ENCODE data around the gene CFAP221. TPM values are rescaled to one million over a fixed set of nuclear protein-coding genes. Genes with fewer than 3 reads are reported as not detected.

Gene CFAP221
- total and polyA plus RNA-seq, 10 of the 15 experiments (the other 5 are each of a cell fraction or from before 2014, with no cell fraction given): not detected

- Histone ChIP-seq H3K4me2 (ENCODE audit: control insufficient read depth, insufficient read depth) (no peak overlapping the region), H3K9me3 (replicated peaks; ENCODE audit: control insufficient read depth, insufficient read depth, low read length) (no peaks in the 10 kb centered on the region), H3K9ac (ENCODE audit: control insufficient read depth, insufficient read depth, low read length) (no peak overlapping the region), H2AFZ (ENCODE audit: control insufficient read depth, low read depth, low read length) (no peak overlapping the region), H3K27ac (ENCODE audit: control insufficient read depth, insufficient read depth) (no peak overlapping the region), H3K79me2 (ENCODE audit: control insufficient read depth, insufficient read depth, low read length) (no peaks in the 10 kb centered on the region), H4K20me1 (ENCODE audit: control insufficient read depth, insufficient read depth) (no peaks in the 10 kb centered on the region), H3K4me3 (no peak overlapping the region), H3K36me3 (ENCODE audit: control insufficient read depth in 2 of 2, insufficient read depth in 2 of 2, low read length in 1 of 2) (no peaks in the 10 kb centered on the region), H3K4me1 (ENCODE audit: control insufficient read depth, insufficient read depth, low read length) (peaks cover 7% of the 10 kb centered on the region; the same call in 1 of the 2 replicates), H3K27me3 (replicated peaks in 1 of 2; ENCODE audit: control insufficient read depth in 2 of 2, insufficient read depth in 2 of 2, low read length in 1 of 2) (no peaks in the 10 kb centered on the region)
- POLR2A ChIA-PET: no interaction called here
- in situ Hi-C loops (cut with MboI) (no loop called here), intact Hi-C loops (cut with micrococcal nuclease; ENCODE audit: unreplicated experiment) (no loop called here)
- ATAC-seq: no peak
- no peak for DNase-seq (ENCODE audit: low read depth, low spot score)
- FAIRE-seq: no peak
- 70% methylated on average over 6 of the region's 7 CpGs for WGBS (ENCODE audit: insufficient coverage, insufficient replicate concordance, low lambda C conversion rate, missing lambda C conversion rate)
- no TSS peak for BruUV-seq (replicated peaks)
- CTCF ChIA-PET: interaction anchor here (1.6 kb wide), 1 partner anchor 10 kb away, joined by 6 read pairs; no protein-coding TSS in a partner anchor
- TF ChIP-seq CHD1 (IDR thresholded peaks at IDR 0.05; ENCODE audit: low read depth, low read length) (no peak), ZBTB40 (IDR thresholded peaks at IDR 0.05; ENCODE audit: borderline replicate concordance) (no peak), CBFB (IDR thresholded peaks at IDR 0.05; ENCODE audit: low read depth) (no peak), NR2F1 (conservative IDR thresholded peaks at IDR 0.05) (no peak), FOS (IDR thresholded peaks at IDR 0.05; ENCODE audit: borderline replicate concordance, extremely low read depth, insufficient read length) (no peak), ZBTB11 (CRISPR knock-in tag; IDR thresholded peaks at IDR 0.05) (no peak), HDGF (IDR thresholded peaks at IDR 0.05) (no peak), KAT2A (conservative IDR thresholded peaks at IDR 0.05; ENCODE audit: control insufficient read depth, low read depth, low read length) (no peak), MTA3 (IDR thresholded peaks at IDR 0.05; ENCODE audit: borderline replicate concordance, low read length) (no peak), ZBTB4 (CRISPR knock-in tag; IDR thresholded peaks at IDR 0.05) (no peak)
- SMC1A ChIA-PET (ENCODE audit: uncharacterized antibody, unreplicated experiment): interaction anchor here (0.6 kb wide), 1 partner anchor 12 kb away, joined by 3 read pairs; no protein-coding TSS in a partner anchor
- RAD21 ChIA-PET (ENCODE audit: unreplicated experiment): interaction anchor here (0.6 kb wide), 1 partner anchor 533 kb away, joined by 3 read pairs; no protein-coding TSS in a partner anchor
These were observed 148.7 kb downstream of the CFAP221 start for GRCh38 chr2:119692954-119693353.
